GM12878 (cell line): ENCODE results near the gene VEGFB. TPM values are rescaled to one million over a fixed set of nuclear protein-coding genes. Genes with fewer than 3 reads are reported as not detected.

Experiments used
- CREM ChIP-seq: IDR thresholded peaks from 2 replicates; pipeline ENCODE4 v1.6.1; 2014; ENCODE audit warnings: antibody characterized with exemption, low read depth
- EZH2 ChIP-seq: IDR thresholded peaks from 2 replicates; pipeline ENCODE4 v1.6.1; 2012; ENCODE audit warnings: low read depth, mild to moderate bottlenecking, control low read depth, inconsistent platforms, low read length, borderline replicate concordance; ENCODE audit not compliant: control insufficient read depth
- FOS ChIP-seq: IDR thresholded peaks from 3 replicates; pipeline ENCODE4 v1.6.1; 2011; ENCODE audit warnings: borderline replicate concordance; ENCODE audit not compliant: insufficient read length; ENCODE audit errors: extremely low read depth
- FOXK2 ChIP-seq: fragments of 450-650 bp; IDR thresholded peaks from 2 replicates; pipeline ENCODE4 v1.6.1; 2017; ENCODE audit warnings: mild to moderate bottlenecking, moderate library complexity
- FOXM1 ChIP-seq: IDR thresholded peaks from 2 replicates; pipeline ENCODE4 v1.6.1; 2012; ENCODE audit warnings: low read depth, mild to moderate bottlenecking, inconsistent platforms, low read length, moderate library complexity
- HDAC6 ChIP-seq: fragments of 200-600 bp; sonication (generic); IDR thresholded peaks from one replicate; pipeline ENCODE4 v1.8.0; 2017; ENCODE audit warnings: antibody characterized with exemption; ENCODE audit not compliant: unreplicated experiment
- KLF5 ChIP-seq: fragments of 450-650 bp; IDR thresholded peaks from 2 replicates; pipeline ENCODE4 v1.6.1; 2014; ENCODE audit warnings: mild to moderate bottlenecking; ENCODE audit not compliant: partially characterized antibody
- MTA3 ChIP-seq: IDR thresholded peaks from 2 replicates; pipeline ENCODE4 v1.6.1; 2012; ENCODE audit warnings: low read length, inconsistent platforms, borderline replicate concordance
- TARDBP ChIP-seq: IDR thresholded peaks from 2 replicates; pipeline ENCODE4 v1.6.1; 2016; ENCODE audit warnings: borderline replicate concordance
- TCF7 ChIP-seq: IDR thresholded peaks from 2 replicates; pipeline ENCODE4 v1.6.1; 2014; ENCODE audit warnings: antibody characterized with exemption, borderline replicate concordance
- polyA plus RNA-seq, 11 experiments: library from polyadenylated mRNA; depleted of rRNA in 4 of 11; unstranded in 6 of 11; stranded (reverse) in 5 of 11; fragments of >200 nt; fragmentation: Nextera tagmentation in 4 of 11; fragmentation: Illumina TruSeq in 1 of 11; extraction: Ambion mirVana in 4 of 11; extraction: Trizol in 1 of 11; gene quantifications; 1 replicate in 1 of 11; 2 replicates in 10 of 11; pipeline versions ENCODE4 v1.2.1 to v1.2.3, GENCODE V29; 2011 to 2016; ENCODE audit warnings: inconsistent platforms in 2 of 11, missing spikeins in 2 of 11, low read depth in 1 of 11
- total RNA-seq, 4 experiments: library from RNA; depleted of rRNA in 3 of 4; stranded (reverse); fragments of >200 nt in 3 of 4; fragmentation: Illumina TruSeq in 1 of 4; extraction: Trizol in 1 of 4; gene quantifications; 2 replicates each; pipeline versions ENCODE4 v1.2.1 to v1.2.3, GENCODE V29; 2013 to 2021
- TF ChIP-seq, protein P1 (sequence below): fragments of 450-650 bp; IDR thresholded peaks from 2 replicates; pipeline ENCODE4 v1.6.1; 2017; ENCODE audit warnings: mild to moderate bottlenecking, moderate library complexity
- TF ChIP-seq, protein P2 (sequence below): fragments of 150-350 bp; IDR thresholded peaks from 2 replicates; pipeline ENCODE4 v1.6.1; 2014; ENCODE audit warnings: mild to moderate bottlenecking, low read depth, low read length
- TF ChIP-seq, protein P3 (sequence below): IDR thresholded peaks from 2 replicates; pipeline ENCODE4 v1.6.1; 2012; ENCODE audit warnings: low read length, inconsistent platforms
- TF ChIP-seq, protein P4 (sequence below): IDR thresholded peaks from 2 replicates; pipeline ENCODE4 v1.6.1; 2012; ENCODE audit warnings: low read depth, low read length, improper control_type of control experiment
- TF ChIP-seq, protein P5 (sequence below): fragments of 450-650 bp; IDR thresholded peaks from 2 replicates; pipeline ENCODE4 v1.6.1; 2017; ENCODE audit warnings: antibody characterized with exemption, mild to moderate bottlenecking, moderate library complexity
- TF ChIP-seq, protein P6 (sequence below): fragments of 450-650 bp; IDR thresholded peaks from 2 replicates; pipeline ENCODE4 v1.6.1; 2017; ENCODE audit warnings: borderline replicate concordance

The VEGFB gene
- total and polyA plus RNA-seq, 10 of the 15 experiments (the other 5 are each of a cell fraction or from before 2014, with no cell fraction given): 7.0 to 75.8 (median 20.3) TPM

DNA sequence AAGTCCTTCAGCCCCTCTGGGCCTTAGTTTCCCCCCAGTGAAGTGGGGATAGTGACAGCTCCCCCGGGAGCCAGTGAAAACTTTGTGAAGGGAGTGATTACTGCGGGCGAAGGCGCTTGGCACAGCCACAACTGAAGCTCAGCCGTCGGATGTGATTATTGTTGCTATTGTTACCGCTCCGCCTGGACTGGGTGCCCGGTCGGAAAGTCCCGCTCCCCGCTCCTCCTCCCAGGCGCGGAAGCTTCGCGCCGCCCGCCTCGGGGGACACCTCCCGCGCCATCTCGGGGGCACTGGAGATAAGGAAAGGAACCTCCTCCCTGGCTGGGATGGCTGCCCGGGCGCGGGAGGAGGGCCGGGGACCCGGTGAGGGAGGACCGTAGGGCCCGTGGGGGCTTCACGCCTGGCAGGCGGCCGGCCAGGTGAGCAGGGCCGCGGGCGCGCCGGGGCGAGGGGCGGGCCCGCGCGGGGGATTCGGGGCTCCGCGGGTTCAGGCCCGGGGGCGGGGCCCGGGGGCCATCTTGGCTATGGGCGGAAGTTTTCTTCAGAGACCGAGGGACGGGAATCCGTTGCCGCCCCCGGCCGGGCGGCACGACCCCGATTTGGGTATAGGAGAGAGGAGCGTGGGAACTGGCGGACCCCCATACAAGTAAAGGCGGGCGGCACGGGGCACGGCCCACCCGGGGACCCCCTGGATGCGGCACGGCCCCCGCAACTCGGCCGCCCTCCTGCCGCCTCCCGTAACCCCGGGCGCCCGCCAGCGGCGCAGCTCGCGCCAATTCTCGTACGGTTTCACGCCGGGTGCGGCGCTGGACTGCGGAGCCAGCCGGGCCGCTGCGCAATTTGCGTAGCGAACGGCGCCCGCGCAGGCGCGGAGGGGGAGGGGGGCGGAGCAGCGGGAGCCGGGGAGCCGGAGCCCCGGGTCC lies 50.8 kb downstream of the VEGFB start, which contains the start of gene GPR137 (continued):
- TF ChIP-seq, protein P1, sequence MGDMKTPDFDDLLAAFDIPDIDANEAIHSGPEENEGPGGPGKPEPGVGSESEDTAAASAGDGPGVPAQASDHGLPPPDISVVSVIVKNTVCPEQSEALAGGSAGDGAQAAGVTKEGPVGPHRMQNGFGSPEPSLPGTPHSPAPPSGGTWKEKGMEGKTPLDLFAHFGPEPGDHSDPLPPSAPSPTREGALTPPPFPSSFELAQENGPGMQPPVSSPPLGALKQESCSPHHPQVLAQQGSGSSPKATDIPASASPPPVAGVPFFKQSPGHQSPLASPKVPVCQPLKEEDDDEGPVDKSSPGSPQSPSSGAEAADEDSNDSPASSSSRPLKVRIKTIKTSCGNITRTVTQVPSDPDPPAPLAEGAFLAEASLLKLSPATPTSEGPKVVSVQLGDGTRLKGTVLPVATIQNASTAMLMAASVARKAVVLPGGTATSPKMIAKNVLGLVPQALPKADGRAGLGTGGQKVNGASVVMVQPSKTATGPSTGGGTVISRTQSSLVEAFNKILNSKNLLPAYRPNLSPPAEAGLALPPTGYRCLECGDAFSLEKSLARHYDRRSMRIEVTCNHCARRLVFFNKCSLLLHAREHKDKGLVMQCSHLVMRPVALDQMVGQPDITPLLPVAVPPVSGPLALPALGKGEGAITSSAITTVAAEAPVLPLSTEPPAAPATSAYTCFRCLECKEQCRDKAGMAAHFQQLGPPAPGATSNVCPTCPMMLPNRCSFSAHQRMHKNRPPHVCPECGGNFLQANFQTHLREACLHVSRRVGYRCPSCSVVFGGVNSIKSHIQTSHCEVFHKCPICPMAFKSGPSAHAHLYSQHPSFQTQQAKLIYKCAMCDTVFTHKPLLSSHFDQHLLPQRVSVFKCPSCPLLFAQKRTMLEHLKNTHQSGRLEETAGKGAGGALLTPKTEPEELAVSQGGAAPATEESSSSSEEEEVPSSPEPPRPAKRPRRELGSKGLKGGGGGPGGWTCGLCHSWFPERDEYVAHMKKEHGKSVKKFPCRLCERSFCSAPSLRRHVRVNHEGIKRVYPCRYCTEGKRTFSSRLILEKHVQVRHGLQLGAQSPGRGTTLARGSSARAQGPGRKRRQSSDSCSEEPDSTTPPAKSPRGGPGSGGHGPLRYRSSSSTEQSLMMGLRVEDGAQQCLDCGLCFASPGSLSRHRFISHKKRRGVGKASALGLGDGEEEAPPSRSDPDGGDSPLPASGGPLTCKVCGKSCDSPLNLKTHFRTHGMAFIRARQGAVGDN: peak; percentile 41; the same call in 1 of the 2 replicates
- TF ChIP-seq FOXM1 (no peak), CREM (no peak; the same call in 1 of the 2 replicates), EZH2 (no peak), HDAC6 (no peak), TCF7 (no peak), KLF5 (peak; percentile 74), FOXK2 (no peak), MTA3 (no peak), TARDBP (no peak), FOS (no peak)
- TF ChIP-seq, protein P2, sequence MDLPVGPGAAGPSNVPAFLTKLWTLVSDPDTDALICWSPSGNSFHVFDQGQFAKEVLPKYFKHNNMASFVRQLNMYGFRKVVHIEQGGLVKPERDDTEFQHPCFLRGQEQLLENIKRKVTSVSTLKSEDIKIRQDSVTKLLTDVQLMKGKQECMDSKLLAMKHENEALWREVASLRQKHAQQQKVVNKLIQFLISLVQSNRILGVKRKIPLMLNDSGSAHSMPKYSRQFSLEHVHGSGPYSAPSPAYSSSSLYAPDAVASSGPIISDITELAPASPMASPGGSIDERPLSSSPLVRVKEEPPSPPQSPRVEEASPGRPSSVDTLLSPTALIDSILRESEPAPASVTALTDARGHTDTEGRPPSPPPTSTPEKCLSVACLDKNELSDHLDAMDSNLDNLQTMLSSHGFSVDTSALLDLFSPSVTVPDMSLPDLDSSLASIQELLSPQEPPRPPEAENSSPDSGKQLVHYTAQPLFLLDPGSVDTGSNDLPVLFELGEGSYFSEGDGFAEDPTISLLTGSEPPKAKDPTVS: no peak
- TF ChIP-seq, protein P3, sequence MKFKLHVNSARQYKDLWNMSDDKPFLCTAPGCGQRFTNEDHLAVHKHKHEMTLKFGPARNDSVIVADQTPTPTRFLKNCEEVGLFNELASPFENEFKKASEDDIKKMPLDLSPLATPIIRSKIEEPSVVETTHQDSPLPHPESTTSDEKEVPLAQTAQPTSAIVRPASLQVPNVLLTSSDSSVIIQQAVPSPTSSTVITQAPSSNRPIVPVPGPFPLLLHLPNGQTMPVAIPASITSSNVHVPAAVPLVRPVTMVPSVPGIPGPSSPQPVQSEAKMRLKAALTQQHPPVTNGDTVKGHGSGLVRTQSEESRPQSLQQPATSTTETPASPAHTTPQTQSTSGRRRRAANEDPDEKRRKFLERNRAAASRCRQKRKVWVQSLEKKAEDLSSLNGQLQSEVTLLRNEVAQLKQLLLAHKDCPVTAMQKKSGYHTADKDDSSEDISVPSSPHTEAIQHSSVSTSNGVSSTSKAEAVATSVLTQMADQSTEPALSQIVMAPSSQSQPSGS: no peak
- TF ChIP-seq, protein P4, sequence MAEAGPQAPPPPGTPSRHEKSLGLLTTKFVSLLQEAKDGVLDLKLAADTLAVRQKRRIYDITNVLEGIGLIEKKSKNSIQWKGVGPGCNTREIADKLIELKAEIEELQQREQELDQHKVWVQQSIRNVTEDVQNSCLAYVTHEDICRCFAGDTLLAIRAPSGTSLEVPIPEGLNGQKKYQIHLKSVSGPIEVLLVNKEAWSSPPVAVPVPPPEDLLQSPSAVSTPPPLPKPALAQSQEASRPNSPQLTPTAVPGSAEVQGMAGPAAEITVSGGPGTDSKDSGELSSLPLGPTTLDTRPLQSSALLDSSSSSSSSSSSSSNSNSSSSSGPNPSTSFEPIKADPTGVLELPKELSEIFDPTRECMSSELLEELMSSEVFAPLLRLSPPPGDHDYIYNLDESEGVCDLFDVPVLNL: no peak
- TF ChIP-seq, protein P5, sequence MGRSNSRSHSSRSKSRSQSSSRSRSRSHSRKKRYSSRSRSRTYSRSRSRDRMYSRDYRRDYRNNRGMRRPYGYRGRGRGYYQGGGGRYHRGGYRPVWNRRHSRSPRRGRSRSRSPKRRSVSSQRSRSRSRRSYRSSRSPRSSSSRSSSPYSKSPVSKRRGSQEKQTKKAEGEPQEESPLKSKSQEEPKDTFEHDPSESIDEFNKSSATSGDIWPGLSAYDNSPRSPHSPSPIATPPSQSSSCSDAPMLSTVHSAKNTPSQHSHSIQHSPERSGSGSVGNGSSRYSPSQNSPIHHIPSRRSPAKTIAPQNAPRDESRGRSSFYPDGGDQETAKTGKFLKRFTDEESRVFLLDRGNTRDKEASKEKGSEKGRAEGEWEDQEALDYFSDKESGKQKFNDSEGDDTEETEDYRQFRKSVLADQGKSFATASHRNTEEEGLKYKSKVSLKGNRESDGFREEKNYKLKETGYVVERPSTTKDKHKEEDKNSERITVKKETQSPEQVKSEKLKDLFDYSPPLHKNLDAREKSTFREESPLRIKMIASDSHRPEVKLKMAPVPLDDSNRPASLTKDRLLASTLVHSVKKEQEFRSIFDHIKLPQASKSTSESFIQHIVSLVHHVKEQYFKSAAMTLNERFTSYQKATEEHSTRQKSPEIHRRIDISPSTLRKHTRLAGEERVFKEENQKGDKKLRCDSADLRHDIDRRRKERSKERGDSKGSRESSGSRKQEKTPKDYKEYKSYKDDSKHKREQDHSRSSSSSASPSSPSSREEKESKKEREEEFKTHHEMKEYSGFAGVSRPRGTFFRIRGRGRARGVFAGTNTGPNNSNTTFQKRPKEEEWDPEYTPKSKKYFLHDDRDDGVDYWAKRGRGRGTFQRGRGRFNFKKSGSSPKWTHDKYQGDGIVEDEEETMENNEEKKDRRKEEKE: no peak
- TF ChIP-seq, protein P6, sequence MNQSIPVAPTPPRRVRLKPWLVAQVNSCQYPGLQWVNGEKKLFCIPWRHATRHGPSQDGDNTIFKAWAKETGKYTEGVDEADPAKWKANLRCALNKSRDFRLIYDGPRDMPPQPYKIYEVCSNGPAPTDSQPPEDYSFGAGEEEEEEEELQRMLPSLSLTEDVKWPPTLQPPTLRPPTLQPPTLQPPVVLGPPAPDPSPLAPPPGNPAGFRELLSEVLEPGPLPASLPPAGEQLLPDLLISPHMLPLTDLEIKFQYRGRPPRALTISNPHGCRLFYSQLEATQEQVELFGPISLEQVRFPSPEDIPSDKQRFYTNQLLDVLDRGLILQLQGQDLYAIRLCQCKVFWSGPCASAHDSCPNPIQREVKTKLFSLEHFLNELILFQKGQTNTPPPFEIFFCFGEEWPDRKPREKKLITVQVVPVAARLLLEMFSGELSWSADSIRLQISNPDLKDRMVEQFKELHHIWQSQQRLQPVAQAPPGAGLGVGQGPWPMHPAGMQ: no peak
